Measurements from ENCODE around the gene PYGB. TPM values are rescaled to one million over a fixed set of nuclear protein-coding genes. Genes with fewer than 3 reads are reported as not detected.
"Not testable (repeated sequence)": the region's sequence is repeated elsewhere in the genome, so short reads cannot be mapped to it uniquely, and the experiment has no call there.

Gene PYGB
- total RNA-seq, 1 experiment from 2014 or later: 288 TPM

GRCh38 chr20:25297141-25297905 is 49.4 kb downstream of the PYGB start:
- no peak for DNase-seq (ENCODE audit: low read depth)
- in situ Hi-C loops (cut with HindIII; ENCODE audit: low pct_unique_long_range_greater_than_20kb, low sequenced_read_pairs): no loop called here

GRCh38 chr20:25299806-25300205 is 51.9 kb downstream of the PYGB start:
- no peak for DNase-seq (ENCODE audit: low read depth)
- in situ Hi-C loops (cut with HindIII; ENCODE audit: low pct_unique_long_range_greater_than_20kb, low sequenced_read_pairs): no loop called here

- no peak for DNase-seq (ENCODE audit: low read depth)
- in situ Hi-C loops (cut with HindIII; ENCODE audit: low pct_unique_long_range_greater_than_20kb, low sequenced_read_pairs): no loop called here
Measured at GRCh38 chr20:25300496-25301170, 52.7 kb downstream of the PYGB start.

GRCh38 chr20:25301357-25301920 is 53.6 kb downstream of the PYGB start:
- in situ Hi-C loops (cut with HindIII; ENCODE audit: low pct_unique_long_range_greater_than_20kb, low sequenced_read_pairs): no loop called here
- DNase-seq (ENCODE audit: low read depth): no peak

- in situ Hi-C loops (cut with HindIII; ENCODE audit: low pct_unique_long_range_greater_than_20kb, low sequenced_read_pairs): no loop called here
- DNase-seq (ENCODE audit: low read depth): no peak
Measured at GRCh38 chr20:25302596-25302995, 54.7 kb downstream of the PYGB start.

- in situ Hi-C loops (cut with HindIII; ENCODE audit: low pct_unique_long_range_greater_than_20kb, low sequenced_read_pairs): no loop called here
- no peak for DNase-seq (ENCODE audit: low read depth)
Measured at GRCh38 chr20:25303292-25304024, 55.6 kb downstream of the PYGB start.

- in situ Hi-C loops (cut with HindIII; ENCODE audit: low pct_unique_long_range_greater_than_20kb, low sequenced_read_pairs): no loop called here
- no peak for DNase-seq (ENCODE audit: low read depth)
Measured at GRCh38 chr20:25304025-25304549, 56.2 kb downstream of the PYGB start.

- in situ Hi-C loops (cut with HindIII; ENCODE audit: low pct_unique_long_range_greater_than_20kb, low sequenced_read_pairs): no loop called here
Measured at GRCh38 chr20:25306991-25307903, 59.4 kb downstream of the PYGB start.

GRCh38 chr20:25308083-25308491 is 60.2 kb downstream of the PYGB start:
- DNase-seq (ENCODE audit: low read depth): no peak
- in situ Hi-C loops (cut with HindIII; ENCODE audit: low pct_unique_long_range_greater_than_20kb, low sequenced_read_pairs): no loop called here

More at GRCh38 chr20:25306991-25307903, 59.4 kb downstream of the PYGB start:
- DNase-seq (ENCODE audit: low read depth): no peak

GRCh38 chr20:25308671-25309394 is 60.9 kb downstream of the PYGB start:
- no peak for DNase-seq (ENCODE audit: low read depth)
- in situ Hi-C loops (cut with HindIII; ENCODE audit: low pct_unique_long_range_greater_than_20kb, low sequenced_read_pairs): no loop called here

- DNase-seq (ENCODE audit: low read depth): peak; percentile 98
Measured at GRCh38 chr20:25309395-25310267, 61.7 kb downstream of the PYGB start.

GRCh38 chr20:25310268-25310920 is 62.5 kb downstream of the PYGB start:
- DNase-seq (ENCODE audit: low read depth): peak; percentile 98
- in situ Hi-C loops (cut with HindIII; ENCODE audit: low pct_unique_long_range_greater_than_20kb, low sequenced_read_pairs): no loop called here

More at GRCh38 chr20:25309395-25310267, 61.7 kb downstream of the PYGB start:
- in situ Hi-C loops (cut with HindIII; ENCODE audit: low pct_unique_long_range_greater_than_20kb, low sequenced_read_pairs): no loop called here

- DNase-seq (ENCODE audit: low read depth): no peak
- in situ Hi-C loops (cut with HindIII; ENCODE audit: low pct_unique_long_range_greater_than_20kb, low sequenced_read_pairs): no loop called here
Measured at GRCh38 chr20:25310921-25311728, 63.2 kb downstream of the PYGB start.

GRCh38 chr20:25312716-25313115 is 64.8 kb downstream of the PYGB start:
- in situ Hi-C loops (cut with HindIII; ENCODE audit: low pct_unique_long_range_greater_than_20kb, low sequenced_read_pairs); DNase-seq (ENCODE audit: low read depth): not testable (repeated sequence)

GRCh38 chr20:25313593-25313992 is 65.7 kb downstream of the PYGB start:
- in situ Hi-C loops (cut with HindIII; ENCODE audit: low pct_unique_long_range_greater_than_20kb, low sequenced_read_pairs): no loop called here
- no peak for DNase-seq (ENCODE audit: low read depth)
